Adrenal gland (tissue), 5 donors: Measurements from ENCODE around the gene ERP29.

ENCODE experiments used
- POLR2A ChIP-seq, 2 donors: fragments of 450-650 bp; IDR thresholded peaks; one replicate each; pipeline ENCODE4 v1.6.1; 2017; ENCODE audit warnings: antibody characterized with exemption in 2 of 2, mild to moderate bottlenecking in 2 of 2, moderate library complexity in 1 of 2
- TF ChIP-seq, protein P1 (sequence below), 6 experiments: fragments of 450-650 bp in 4 of 6; fragments of 200-600 bp in 2 of 6; sonication (generic) in 1 of 6; IDR thresholded peaks; 1 replicate in 5 of 6; 2 replicates in 1 of 6; pipeline versions ENCODE4 v1.5.1 to v1.8.0; 2016 to 2021; ENCODE audit warnings: antibody characterized with exemption in 6 of 6, mild to moderate bottlenecking in 2 of 6, moderate library complexity in 1 of 6
- donor health status: DM: no; HTN: no; CAD: no.

GRCh38 chr12:111992464-111992863 lies 20.8 kb upstream of the ERP29 start:
- TF ChIP-seq, protein P1, sequence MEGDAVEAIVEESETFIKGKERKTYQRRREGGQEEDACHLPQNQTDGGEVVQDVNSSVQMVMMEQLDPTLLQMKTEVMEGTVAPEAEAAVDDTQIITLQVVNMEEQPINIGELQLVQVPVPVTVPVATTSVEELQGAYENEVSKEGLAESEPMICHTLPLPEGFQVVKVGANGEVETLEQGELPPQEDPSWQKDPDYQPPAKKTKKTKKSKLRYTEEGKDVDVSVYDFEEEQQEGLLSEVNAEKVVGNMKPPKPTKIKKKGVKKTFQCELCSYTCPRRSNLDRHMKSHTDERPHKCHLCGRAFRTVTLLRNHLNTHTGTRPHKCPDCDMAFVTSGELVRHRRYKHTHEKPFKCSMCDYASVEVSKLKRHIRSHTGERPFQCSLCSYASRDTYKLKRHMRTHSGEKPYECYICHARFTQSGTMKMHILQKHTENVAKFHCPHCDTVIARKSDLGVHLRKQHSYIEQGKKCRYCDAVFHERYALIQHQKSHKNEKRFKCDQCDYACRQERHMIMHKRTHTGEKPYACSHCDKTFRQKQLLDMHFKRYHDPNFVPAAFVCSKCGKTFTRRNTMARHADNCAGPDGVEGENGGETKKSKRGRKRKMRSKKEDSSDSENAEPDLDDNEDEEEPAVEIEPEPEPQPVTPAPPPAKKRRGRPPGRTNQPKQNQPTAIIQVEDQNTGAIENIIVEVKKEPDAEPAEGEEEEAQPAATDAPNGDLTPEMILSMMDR (IDR thresholded peaks at IDR 0.05), result no peak
- TF ChIP-seq POLR2A (IDR thresholded peaks at IDR 0.05), result no peak
